ENCODE measurements around the gene HORMAD2.
"Not testable (repeated sequence)": the region's sequence is repeated elsewhere in the genome, so short reads cannot be mapped to it uniquely, and the experiment has no call there.

The HORMAD2 gene

DNA sequence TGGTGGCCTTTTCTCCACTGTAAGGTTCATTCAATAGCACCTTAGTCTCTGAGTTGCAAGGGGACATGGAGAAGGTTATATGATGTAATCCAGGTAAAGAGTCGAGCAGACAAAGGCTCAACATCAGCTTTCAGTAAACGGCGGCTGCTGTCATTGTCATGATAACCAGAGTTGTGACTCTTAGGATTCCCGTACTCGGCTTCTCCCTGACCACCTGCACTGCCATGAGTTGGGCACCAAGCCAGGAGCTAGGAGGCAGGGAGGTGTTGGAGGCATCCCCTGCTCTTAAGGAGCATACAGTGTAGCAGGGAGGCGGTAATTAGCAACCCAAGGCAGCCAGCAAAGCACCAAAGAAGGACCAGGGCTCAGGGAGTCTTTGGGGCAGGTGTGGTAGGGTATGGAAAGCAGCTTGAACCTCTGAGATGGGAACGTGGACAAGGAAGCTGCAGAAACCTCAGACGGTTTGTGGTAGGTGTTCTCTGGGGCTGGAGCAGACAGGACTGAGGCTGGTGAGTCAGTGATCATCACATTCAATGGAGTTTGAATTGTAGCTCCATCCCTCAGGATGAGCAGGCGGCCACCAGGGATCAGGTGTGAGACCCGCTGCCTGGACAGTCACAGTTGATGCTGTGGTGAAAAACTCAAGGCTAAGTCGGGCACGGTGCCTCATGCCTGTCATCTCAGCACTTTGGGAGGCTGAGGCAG lies 134.6 kb downstream of the HORMAD2 start:
- DNase-seq, result no peak

DNA sequence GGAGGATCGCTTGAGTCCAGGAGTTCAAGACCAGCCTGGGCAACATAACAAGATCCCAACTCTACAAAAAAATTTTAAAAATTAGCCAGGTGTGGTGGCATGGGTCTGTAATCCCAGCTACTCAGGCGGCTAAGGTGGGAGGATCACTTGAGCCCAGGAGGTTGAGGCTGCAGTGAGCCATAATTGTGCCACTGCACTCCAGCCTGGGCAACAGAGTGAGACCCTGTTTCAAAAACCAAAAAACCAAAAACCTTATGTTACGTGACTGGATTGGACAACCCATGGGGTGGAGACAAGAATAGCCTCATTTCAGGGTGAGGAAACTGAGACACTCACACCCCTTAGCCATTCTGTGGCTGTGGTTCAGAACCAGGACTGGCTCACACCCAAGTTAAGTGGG lies 136.0 kb downstream of the HORMAD2 start:
- not testable (repeated sequence) for DNase-seq

DNA sequence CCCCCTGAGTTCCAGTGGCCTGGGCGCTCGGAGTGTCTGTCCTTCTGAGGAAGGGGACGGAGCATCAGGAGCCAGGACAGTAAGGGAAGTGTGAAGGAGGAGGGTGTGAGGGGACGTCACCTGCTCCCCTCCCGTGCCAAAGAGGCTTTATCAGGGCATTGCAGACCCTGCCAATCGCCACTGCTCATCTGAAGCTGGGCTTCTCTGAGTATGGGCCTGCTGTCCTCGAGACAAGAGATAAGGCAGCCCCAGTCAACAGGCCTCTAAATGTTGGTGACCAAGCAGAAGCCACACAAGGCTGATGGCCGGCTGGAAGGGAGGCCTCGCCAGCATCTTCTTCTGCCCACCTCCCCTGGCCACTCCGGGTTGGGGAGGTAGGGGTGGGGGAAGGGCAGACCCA lies 136.4 kb downstream of the HORMAD2 start:
- no peak for DNase-seq

DNA sequence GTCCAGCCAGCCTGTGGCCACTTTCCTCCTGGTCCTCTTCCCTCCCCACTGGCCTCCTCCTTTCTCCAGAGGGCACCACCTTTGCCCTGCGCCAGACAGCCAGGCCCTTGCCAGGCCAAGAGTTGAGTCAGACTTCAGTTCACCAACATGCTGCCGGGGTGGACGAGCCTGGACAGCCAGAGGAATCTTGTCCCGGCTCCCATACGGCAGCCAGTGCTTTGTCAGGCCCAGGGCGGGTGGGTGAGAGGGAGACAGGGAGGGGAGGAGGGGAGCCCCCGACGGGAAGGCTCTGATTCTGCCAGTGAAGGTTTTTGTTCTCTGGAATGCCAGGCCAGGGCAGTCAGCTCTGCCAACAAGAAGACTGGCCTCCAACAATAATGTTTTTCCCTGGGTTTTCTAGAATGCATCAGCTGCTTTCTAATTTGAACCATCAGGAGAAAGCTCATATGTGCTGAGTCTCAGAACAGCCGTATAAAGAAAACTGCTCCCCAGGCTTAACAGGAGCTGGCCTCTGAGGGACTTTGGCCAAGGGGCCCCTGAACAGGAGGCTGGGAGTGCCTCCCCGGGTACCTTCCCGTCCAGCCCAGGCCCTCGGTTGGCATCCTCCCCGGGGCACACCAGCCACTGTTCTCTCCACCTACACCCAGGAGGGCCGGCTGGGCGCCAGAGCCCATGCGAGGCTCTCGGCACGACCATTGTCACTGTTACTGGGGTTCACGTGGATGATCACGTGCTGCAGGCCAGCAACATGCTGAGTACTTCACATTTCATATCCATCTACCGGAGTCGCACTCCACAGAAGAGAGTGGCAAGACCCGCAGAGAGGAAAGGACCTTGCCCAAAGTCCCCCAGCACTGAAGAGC lies 137.7 kb downstream of the HORMAD2 start:
- no peak for DNase-seq

DNA sequence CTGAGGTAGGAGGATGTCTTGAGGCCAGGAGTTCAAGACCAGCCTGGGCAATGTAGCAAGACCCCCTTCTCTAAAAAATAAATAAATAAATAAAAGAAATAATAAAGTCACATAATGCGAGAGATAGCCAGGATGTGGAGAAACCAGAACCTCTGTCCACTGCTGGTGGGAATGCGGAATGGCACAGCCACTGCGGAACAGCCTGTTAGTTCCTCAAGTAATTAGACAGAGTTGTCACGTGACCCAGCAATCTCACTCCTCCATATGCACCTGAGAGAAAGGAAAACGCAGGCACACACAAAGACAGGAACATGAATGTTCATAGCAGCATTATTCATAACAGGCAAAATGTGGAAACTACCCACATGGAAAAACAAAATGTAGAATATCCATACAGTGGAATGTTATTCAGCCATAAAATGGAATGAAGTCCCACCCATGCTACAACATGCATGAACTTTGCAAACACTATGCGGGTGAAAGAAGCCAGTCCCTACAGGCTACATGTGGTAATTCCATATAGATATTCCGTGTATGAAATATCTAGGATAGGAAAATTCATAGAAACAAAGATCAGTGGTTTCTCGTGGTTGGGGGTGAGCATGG lies 138.9 kb downstream of the HORMAD2 start:
- no peak for DNase-seq

DNA sequence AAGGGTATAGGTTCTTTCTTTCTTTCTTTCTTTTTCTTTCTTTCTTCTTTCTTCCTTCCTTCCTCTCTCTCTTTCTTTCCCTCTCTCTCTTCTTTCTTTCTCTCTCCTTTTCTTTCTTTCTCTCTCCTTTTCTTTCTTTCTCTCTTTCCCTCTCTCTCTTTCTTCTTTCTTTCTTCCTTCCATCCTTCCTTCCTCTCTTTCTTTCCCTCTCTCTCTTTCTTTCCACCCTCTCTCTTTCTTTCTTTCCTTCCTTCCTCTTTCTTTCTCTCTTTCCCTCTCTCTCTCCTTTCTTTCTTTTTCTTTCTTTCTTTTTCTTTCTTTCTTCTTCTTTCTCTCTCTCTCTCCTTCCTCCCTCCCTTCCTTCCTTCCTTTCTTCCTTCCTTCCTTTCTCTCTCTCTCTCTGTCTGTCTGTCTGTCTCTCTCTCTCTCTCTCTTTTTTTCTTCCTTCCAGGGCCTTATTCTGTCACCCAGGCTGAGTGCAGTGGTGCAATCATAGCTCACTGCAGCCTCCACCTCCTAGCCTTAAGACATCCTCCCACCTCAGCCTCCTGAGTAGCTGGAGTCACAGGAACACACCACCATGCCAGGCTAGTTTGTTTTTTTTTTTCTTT lies 139.5 kb downstream of the HORMAD2 start:
- no peak for DNase-seq

DNA sequence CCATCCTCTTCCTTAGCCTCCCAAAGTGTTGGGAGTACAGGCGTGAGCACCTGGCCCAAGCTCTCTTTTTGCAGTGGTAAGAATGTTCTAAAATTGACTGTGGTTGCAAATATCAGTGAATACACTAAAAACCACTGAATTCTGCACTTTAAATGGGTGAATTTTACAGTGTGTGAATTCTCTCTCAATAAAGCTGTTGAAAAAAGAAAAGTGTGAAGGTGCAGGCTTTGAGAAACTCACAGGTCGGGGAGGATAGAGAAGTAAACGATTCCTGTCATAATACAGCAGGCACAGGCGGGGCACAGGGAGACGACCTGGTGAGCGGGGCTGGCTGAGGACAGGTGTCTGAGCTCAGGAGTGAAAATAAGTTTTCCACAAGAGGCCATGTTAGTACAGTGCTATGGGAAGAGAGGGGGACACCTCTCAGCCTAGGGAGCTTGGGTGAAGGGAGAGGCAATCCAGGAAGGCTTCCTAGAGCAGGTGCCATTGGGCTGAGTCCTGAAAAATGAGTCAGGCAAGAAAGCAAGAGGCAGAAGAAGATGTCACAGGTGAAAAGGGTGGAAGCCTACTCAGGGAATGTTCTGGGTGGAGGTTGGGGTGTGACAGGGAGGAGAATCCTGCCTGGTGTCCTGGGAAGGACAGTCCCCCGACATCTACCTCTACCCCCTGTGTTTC lies 140.2 kb downstream of the HORMAD2 start:
- DNase-seq, result no peak

DNA sequence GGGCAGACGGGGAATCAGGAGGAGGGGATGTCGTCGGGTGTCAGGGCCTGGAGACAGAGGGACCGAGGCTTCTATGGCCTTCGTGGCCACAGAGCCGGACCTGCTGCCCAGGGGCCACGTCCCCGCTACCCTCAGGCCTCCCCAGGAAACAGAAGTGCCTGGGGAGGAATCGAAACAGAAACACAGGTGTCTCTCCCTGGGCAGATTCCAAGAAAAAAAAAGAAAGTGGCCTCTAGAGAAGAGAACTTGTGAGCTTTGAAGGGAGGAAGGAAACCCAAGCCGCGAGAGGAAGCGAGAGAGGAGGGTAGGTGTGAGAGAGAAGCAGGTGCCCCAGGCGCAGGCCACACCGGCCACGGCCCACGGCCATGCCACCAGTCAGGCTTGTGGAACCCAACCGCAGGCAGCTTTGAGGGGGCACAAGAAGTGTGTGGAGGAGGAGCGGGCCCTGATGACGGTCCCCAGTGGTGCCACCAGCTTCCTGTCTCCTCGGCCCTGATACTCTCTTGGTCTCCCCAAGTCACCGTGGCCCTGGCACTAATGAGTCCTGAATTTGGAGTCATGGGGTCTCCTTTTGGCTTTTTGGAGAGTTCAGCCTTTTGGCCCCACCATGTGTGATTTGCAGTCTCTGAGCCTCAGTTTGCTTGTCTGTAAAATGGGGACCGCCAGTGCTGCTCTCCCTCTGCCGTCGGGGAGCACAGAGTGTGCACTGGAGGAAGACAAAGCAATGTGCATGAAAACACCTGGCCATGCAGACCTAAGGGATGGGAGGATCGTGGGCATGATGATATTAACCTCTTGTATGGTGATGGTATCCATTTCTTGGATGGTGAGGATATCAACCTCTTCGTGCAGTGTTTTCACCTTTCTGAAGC lies 141.1 kb downstream of the HORMAD2 start:
- DNase-seq, result peak; percentile 20 to 62 (median 40)

DNA sequence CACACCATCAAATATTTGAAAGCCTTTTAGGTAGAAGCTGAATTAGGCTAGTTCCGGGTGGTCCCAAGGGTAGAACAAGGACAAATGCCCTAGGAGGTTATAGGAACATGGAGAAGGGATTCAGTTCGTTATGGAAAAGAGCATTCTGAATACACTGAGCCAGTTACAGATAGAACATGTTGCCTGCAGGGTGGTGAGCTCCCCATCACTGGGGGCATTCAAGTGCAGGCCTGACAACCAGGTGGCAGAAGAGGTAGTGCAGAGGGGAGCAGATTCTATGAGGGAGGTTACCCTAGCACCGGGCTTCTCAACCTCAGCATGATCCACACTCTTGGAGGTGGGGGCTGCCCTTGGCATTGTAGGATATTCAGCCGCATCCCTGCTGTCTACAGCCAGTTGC lies 142.1 kb downstream of the HORMAD2 start:
- no peak for DNase-seq

DNA sequence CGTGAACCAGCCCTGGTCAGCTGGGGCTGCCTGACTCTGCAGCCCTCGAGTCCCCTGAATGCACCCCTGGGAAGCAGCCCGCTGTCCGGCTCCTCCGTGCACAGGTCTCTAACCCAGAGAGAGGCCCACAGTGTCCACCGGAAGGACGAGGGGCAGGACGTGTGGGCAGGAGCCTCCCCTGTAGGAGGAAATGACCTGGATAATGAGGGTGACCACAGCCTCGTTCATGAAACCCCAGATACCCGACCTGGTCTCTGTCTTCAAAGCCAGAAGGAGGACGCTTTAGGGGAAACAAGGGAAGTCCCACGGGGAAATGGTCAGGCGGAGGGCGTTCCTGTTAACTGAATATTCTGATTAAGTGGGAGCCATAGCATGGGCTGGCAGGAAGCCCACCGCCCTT lies 143.0 kb downstream of the HORMAD2 start:
- no peak for DNase-seq

DNA sequence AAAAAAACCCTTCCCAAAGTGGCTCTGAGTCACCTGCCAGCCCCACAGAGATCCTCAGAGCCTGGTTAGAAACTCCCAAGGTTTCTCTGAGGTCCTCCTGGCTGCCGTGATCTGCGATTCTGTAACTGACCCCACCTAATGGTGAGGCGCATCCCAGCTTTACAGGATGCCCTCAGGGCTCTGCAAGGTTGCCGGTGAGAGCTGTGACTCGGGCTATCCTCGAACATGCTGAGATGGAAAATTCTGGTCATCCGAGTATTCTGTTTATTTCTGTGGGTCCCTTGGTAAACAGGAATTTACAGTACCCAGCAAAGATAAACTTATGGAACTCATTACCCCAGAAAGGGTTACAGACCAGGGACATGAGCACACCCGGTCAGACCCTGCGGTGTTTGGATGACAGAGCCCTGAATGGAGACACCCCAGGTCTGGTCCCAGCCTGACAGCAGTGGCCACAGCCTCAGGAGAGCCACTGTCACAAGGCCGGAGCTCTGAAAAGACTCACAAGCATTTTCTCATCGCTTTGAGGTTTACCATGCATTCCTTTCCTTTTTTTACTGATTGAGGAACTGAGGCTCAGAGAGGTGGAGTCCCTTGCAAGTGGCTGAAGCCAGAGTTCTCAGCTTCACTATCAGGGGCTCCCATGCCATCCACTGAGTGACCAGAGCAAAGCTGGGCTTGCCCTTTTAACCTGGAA lies 144.0 kb downstream of the HORMAD2 start:
- DNase-seq, result no peak

DNA sequence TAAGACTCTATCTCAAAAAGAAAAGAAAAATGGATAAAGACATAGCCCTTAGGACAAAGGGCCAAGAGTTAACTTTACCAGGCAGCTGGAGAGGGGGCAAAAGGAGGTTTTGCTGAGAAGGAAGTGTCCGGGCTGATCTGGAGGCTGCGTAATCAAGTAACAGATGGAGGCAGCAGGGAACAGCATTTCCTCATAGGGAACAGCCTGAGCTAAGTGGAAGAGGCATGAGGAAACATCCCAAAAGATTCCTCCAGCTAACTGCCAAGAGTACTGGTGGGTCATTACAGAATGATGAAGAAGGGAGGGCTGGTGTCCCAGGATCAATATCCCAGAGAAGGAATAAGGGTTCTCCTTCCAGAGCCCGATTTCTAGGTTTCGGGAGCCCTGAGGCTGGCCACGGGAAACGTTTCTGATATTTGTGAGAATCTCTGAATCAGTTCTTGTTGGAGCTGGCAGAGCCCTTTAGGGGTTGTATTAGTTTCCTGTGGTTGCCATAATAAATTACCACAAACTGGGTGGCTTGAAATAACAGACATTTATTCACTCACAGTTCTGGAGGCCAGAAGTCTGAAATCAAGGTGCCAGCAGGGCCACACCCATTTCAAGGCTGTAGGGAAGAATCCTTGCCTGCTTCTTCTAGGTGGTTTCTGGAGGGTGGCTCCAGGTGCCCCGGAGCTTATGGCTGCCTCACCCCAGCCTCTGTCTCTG lies 145.1 kb downstream of the HORMAD2 start:
- no peak for DNase-seq

DNA sequence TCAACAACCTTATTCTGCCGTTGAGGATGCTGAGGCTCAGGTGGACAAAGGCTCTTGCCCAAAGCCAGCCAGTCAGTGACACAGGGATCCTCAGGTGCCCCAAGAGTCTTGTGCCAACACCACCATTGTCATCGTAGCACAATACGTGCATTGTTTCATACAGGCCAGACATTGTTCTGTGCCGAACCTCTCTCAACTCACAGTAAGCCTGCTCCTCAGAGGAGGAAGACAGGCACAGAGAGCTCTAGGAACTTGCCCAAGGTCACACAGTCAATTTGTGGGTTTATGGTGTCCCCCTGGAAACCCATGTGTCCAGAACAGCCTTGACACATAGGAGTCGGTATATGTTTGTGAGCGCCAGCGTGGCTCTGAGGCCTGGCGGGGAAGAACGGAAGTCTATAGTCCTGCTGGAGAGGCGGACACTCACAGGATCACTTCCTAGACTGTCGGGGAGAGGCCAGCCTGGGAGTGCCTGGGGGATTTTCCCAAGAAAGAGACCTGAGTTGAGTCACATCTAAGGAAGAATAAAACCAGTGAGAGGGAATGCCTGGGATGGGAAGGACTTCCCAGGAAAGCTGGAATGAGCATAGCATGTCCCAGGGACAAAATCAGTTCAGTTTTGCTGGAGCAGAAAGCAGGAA lies 146.0 kb downstream of the HORMAD2 start:
- no peak for DNase-seq

Measured in stimulated activated naive CD4-positive, alpha-beta T cell (primary cell).